Colon (tissue), 2 donors: ENCODE measurements around the gene HDAC4.

Source experiments
- FAIRE-seq: peaks from 2 replicates; lab custom pipeline; 2012; peaks lifted over from hg19 to GRCh38; lab: Jason Lieb, UNC
- donor health status: control.
- donor health status: control.

Gene HDAC4

DNA sequence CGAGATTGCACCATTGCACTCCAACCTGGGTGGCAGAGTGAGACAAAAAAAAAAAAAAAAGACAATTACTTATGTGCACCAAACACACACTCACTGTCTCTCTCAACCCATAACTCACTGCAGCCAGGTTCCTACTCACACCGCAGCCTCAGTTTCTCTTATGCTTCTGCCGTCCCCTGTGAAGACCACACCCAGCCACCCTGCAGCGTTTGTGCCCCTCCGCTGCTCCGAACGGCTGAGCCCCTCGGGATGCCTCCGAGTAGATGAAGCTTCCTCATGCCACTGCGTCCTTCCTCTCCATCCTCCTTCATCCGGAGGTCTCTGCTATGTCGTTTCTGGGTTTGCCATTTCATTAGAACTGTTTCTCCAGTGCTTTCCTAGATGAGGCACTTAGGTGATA, 392.8 kb downstream of the HDAC4 start:
- no peak for FAIRE-seq

DNA sequence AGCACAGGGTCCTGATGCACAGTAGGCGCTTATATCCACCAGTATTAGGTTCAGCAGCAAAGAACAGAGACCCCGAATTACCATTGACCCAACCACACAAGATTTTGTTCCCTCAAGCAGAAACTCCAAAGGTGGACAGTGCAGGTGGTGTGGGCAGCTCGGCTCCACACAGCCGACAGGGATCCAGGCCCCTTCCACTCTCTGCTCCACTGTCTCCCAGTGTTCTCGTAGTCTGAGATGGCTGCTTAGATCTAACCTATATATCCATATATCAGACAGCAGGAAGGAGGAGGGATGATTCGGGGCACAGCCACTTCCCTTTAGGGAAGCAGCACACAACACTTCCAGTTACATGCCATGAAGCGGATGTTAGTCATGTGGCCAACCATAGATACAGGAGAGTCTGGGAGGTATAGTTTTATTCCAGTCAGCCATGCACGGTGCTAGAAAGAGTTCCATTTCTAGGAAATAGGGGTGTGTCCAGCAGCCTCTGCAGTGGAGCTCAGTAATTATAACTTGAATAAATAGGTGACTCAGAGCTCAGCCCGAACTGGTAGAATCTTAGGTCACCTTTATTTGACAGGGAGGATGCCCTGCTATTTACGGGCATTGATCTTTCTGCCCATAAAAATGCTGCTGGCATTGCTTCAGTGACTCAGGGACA, 394.1 kb downstream of the HDAC4 start:
- FAIRE-seq = no peak

DNA sequence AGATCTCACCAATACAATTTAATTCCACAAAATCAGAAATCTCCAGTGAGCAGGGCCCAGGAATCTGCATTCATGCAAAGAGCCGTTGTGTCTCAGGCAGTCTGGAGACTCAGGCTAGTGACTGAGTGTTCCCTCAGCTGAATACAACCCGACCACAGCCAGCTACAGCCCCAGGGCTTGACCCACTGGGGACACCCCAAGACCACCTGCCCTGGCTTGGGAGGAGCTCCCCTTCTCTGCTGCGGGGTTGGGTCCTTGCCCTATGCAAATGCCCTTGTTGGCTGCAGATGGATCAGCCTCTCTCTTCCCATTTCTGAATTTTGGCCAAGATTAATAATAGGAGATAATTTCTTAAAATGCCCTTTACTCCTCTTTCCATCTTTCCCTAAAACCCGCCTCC, 395.2 kb downstream of the HDAC4 start:
- FAIRE-seq = no peak

DNA sequence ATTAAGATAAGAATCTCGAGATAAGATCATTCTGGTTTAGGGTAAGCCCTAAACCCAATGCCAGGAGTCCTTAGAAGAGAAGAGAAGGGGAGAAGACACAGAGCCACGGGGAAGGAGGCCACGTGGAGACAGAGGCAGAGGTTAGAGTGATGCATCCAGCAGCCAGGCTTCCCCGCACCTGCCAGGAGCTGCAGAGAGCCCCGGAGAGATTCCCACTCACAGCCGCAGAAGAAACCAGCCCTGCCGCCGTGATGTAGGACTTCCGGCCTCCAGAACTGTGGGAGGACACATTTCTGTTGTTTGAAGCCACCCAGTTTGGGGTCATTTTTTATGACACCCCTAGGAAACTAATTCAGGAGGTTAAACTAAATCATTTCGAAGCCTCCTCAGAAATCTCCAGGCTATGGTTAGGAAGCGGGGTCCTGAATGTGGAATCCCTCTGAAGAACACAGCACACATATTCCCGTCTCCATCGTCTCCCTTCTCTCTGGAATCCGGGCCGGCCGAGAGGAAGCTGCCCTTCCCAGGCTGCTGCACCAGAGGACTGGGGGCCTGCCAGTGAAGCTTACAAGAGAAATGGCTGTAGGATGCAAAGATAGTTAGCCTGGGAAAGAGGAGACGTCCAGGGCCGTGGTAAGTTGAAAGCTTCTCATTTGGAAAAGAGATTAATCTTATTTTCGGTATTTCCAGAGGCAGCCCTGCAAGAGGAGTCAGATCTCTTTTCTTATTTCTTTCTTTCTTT, 396.4 kb downstream of the HDAC4 start:
- no peak for FAIRE-seq

DNA sequence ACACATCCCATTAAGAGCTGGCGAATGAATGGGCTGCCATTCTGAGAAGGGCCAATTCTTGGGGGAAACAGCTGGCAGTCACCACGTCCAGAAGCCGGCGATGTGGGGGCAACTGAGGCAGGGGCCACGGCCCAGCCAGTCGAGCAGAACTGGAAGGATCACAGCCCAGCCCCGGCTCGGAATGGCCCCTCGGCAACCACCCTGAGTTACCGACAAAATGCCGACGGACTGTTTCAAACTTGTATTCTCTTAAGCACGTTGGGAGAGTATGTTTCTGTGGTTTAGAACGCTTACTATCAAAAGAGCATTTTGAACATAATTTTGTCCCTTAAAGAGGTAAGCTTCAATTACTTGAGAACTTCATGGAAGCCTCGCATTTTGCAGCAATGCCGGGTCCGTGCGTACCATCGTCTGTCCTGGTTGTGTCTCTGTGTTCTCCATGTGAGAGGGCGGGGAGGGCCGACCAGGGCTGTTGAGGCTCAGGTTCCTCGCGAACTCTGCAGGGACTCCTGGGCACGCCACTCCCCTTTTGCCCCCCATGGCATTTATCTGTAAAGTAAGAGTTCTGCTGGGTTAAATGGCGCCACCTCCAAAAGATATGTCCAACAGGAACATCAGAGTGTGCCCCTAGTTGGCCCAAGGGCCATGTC, 397.1 kb downstream of the HDAC4 start:
- FAIRE-seq = no peak

DNA sequence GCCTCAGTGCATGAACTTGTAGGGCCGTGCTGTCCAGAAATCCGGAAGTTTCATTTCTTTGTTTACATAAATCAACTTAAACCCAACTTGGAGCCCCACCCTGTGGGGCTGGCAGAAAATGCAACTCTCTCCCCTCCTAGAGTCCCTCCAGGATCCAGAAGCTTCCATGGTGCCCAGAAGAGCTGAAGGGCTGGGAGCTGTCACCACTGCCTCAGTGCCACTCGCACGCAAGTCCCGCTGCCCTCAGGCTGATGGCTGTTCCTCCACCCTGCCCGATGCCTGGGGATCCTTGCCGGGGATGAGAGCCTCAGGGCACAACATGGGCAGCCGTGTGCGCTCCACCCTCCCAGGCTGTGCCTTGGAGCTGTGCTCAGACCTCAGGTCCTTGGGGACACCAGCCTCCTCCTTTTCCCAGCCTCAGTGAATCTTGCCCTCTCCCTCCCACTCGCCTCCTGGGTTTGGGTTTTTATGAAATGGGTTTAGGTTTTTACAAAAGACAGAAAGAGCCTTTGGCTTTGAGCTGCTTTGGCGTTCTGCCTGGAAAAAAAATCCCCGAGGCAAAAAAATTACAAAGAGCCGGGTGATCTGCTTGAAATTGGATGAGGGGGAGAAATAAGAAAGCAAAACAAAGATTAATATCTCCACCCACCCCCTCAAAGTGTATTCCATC, 397.7 kb downstream of the HDAC4 start:
- no peak for FAIRE-seq

DNA sequence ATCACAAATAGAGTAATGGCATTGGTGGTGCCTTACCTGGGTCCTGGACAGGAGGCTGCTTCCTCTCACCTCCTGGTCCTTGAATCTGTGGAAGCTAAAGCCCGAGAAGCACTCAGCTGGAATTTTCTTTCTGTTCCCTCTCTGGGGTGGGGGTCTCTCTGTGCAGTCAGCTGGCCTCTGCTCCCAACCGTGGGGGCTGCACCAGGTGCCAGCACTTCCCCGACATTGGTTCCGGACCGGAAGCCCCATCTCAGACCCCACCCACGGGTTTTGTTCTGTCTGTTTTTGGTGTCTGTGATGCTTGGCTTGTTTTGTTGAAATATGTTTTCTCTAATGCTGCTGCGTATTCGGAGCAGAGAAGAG, 398.2 kb downstream of the HDAC4 start:
- no peak for FAIRE-seq

DNA sequence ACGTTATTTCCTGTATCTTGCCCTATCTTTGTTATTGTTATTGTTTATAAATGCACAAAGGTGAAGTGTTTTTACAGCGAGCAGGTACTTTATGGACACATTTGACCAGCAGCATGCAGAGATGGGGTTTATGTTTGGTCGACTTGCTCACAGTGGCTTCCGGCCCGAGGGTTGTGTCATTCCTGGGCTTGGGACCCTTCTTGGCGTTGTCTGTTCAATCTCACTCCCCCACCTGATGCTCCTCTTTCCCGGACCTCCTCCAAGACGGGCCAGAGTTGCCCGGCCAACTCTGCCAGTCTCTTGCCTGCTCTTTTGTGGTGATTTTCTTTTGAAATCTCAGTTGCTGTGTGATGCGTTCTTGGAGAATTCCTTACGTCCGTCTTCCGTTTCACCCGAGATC, 399.0 kb downstream of the HDAC4 start:
- FAIRE-seq = no peak

DNA sequence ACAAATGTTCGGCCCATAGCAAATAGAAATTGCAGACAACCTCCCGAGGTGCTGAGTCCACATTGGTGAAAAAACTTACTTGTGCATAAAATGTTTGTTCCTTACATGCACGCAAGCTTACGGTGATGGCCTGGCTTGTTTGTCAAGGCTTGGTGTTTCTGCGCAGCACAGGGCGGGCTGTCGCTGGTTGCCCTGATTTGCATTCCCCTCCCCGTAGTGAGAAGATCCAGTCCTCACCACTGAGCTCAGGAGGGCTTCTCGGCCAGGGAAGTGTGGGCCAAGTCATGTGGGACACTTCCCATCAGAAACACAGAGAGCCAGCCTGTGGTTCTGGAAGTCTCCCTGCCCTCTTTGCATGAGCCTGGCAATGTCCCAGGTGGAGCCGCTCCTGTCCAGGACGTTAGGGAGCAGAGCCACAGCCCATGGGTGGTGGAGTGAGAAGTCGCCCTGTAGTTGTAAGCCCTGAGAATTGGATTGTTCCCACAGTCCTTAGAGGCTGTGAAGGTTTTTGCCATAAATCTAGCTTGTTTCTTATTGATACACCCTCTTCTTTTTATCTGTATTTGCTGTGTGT, 400.2 kb downstream of the HDAC4 start:
- FAIRE-seq = no peak

DNA sequence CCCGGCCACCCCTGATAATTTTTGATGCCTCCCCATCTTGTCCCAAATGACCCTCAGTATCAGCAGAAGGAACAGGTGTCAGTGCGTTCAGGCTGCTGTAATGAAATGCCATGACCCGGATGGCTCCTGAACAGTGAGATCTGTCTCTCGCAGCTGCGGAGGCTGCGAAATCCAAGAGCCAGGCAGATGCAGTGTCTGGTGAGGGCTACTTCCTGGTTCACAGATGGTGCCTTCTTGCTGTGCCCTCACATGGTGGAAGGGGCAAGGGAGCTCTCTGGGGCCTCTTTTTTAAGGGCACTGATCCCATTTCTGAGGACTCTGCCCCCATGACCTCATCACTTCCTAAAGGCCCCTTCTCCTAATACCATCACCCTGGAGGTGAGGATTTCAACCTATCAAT, 400.7 kb downstream of the HDAC4 start:
- no peak for FAIRE-seq

DNA sequence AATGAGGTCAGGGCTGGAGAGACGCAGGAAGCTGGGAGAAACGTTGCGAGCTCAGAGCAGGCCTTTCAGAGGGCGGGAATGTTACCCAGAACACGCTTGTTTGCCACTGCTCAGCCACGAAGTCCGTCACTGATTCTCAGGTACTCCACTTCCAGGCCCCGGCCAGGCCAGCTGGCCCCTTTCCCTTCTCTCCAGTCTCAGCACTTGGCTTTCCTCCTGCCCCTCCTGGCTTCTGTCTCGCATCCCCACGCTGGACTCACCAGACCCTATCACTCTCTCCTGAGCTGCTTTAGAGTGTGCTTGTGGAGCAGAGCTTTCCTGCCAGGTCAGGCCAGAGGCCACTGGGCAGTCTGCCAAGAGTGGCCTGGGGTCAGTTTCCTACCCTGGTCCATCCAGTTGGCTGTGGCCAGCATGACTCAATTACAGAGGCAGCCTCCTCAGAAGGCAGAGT, 401.5 kb downstream of the HDAC4 start:
- FAIRE-seq = no peak

DNA sequence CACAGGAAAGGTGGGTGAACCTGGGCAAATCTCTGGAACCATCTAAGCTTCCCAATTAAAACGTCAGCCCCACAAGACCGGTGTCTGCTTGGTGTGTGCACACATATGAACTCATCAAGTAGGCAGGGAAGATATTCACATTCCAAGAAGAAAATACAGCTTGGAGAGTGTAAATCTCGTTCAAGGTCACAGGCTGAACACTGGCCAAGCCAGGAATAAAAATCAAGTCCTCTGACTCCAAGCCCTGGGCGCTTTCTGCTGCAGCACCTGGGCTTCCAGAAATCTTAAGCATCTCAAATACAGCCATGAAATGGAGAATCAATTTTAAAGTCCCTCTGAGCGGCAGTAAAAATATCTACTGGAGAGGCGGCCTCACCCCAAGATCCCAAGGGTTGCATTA, 402.0 kb downstream of the HDAC4 start:
- no peak for FAIRE-seq
